Stimulated activated CD8-positive, alpha-beta memory T cell treated with anti-CD3 and anti-CD28 coated beads, Interleukin-7, amount 100 ng/mL, for 24 hours (primary cell): ENCODE data around the gene TINAG.

ENCODE experiments used
- DNase-seq: peaks from one replicate; pipeline ENCODE4 v3.0.0-alpha.2; 2020; ENCODE audit warnings: low read depth

Gene TINAG

GRCh38 chr6:54308289-54308985 is at the start of gene TINAG:
TSS of gene TINAG (plus strand) at chr6:54308441. CDS start at chr6:54308551, 110 bp downstream.
- DNase-seq: no peak

- DNase-seq: no peak
Observed at GRCh38 chr6:54260025-54260424, 48.2 kb upstream of the TINAG start.

GRCh38 chr6:54262499-54262898 is 45.7 kb upstream of the TINAG start:
- DNase-seq: no peak

- DNase-seq: no peak
Observed at GRCh38 chr6:54262971-54263370, 45.3 kb upstream of the TINAG start.

- DNase-seq: no peak
Observed at GRCh38 chr6:54264581-54265272, 43.5 kb upstream of the TINAG start.

- no peak for DNase-seq
Observed at GRCh38 chr6:54266400-54266923, 41.8 kb upstream of the TINAG start.

GRCh38 chr6:54267798-54268197 is 40.4 kb upstream of the TINAG start:
- no peak for DNase-seq

- no peak for DNase-seq
Observed at GRCh38 chr6:54273214-54273820, 34.9 kb upstream of the TINAG start.

GRCh38 chr6:54274383-54274782 is 33.9 kb upstream of the TINAG start:
- DNase-seq: no peak

GRCh38 chr6:54282186-54282585 is 26.1 kb upstream of the TINAG start:
- no peak for DNase-seq

GRCh38 chr6:54284161-54284860 is 23.9 kb upstream of the TINAG start:
- DNase-seq: no peak

GRCh38 chr6:54285595-54285994 is 22.6 kb upstream of the TINAG start:
- DNase-seq: no peak

- no peak for DNase-seq
Observed at GRCh38 chr6:54286141-54286540, 22.1 kb upstream of the TINAG start.

- DNase-seq: no peak
Observed at GRCh38 chr6:54288474-54288873, 19.8 kb upstream of the TINAG start.

GRCh38 chr6:54289426-54289825 is 18.8 kb upstream of the TINAG start:
- no peak for DNase-seq

- DNase-seq: no peak
Observed at GRCh38 chr6:54291146-54291545, 17.1 kb upstream of the TINAG start.

- no peak for DNase-seq
Observed at GRCh38 chr6:54291738-54292137, 16.5 kb upstream of the TINAG start.

- DNase-seq: no peak
Observed at GRCh38 chr6:54294965-54295532, 13.2 kb upstream of the TINAG start.

GRCh38 chr6:54299542-54300269 is 8.5 kb upstream of the TINAG start:
- DNase-seq: no peak

GRCh38 chr6:54301770-54302169 is 6.5 kb upstream of the TINAG start:
- no peak for DNase-seq

GRCh38 chr6:54307439-54307910 is 766 bp upstream of the TINAG start:
- no peak for DNase-seq
